NAMALWA (cell line): Measurements from ENCODE around the gene RIT2.

Source experiments
- DNase-seq: peaks from one replicate; pipeline ENCODE4 v3.0.0-alpha.2; 2015; ENCODE audit warnings: low spot score

Gene RIT2

DNA sequence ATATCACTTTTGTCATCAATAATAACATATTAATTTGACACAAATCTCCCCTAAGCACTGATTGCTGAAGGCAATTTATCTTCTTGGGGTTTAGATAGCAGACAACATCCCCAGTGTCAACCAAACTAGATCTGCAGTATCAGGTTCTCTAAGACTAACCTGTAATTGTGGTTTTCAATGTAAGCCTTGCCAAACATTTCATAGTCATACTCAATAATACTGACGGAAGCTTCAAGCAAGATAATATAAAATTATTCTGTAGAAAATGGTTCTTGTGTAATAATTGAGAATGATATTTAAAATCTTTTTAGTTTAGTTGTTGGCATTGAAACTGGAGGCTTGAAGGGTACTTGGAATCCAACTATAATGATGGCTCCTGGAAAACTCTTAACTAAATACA lies 186.3 kb downstream of the RIT2 start:
- no peak for DNase-seq

DNA sequence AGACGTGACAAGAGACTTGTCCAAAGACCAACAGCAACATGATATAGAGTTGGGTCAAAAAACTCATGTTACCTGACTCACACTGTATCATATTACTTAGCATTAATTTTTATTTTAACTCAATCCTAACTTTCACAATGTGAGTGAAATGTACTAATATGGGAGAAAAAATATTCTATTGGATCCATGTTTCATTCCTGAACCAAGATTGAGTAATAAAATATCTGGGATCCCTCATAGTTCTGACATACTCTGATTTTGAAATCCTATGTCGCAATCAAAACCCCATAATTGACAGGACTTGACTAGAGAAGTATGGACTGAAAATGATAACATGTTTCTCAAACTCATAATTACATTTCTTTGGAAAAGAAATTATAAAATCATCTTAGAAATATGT lies 190.4 kb downstream of the RIT2 start:
- DNase-seq, result no peak

DNA sequence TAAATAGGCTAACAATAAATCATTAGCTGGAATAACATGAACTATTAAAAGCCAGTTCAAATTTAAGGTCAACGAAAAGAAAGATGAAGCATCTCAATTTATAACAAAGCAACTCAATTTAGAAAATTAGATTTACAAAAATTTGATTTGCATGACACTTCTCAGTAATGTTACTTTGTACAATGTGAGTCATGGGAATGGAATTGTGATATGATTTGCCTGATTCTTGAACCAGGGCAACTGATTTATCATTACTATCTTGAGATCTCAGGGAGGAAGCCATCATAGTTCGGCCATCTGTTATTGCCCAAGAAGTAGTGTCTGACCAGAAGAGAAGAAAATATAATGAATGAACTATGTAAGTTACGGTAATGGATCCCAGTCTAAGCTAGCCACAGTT lies 193.1 kb downstream of the RIT2 start:
- DNase-seq, result no peak

DNA sequence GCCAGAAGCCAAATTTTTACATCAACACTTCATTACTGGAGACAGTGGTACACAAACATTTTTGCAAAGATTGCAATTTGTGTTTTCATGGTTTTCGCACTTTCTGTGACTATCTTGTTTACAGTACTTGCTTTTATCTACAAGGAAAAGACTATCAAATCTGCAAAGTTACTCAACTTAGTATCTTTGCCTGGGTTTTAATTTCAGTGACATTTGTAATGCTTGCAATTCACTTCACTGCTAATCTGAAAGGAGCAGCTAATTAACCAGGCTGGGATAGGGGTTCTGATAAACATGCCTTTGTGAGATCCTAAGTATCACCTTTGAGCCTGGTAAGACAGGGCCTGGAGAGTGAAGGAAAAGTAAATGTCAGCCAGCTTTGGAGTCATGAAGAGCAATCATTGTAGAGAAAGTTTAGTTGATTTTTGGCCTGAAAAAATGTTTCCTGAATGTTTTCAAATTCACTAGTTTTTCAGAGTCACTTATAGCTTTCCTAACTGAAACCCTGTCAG lies 194.2 kb downstream of the RIT2 start:
- no peak for DNase-seq

DNA sequence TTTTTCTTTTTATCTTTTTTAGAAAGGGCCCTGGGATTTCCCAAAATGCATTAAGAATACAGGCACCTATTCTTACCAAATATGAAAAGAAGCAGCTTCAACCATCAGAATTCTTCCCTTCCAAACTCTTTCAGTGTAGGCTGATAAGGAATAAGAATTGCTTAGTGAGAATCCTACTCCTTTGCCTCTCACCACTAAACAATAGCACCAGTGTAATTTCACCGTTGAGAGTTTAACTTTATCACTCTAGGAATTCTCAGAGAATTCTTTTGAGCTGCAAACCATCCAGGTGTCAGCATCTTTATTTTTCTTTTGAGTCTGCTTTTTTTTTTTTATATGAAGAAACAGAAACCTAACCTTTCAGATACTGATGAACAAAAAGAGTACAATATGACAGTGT lies 194.9 kb downstream of the RIT2 start:
- DNase-seq, result no peak

GRCh38 chr18:42915299-42915698 lies 200.2 kb downstream of the RIT2 start:
- DNase-seq, result no peak

- DNase-seq, result no peak
Observed at GRCh38 chr18:42914476-42914875, 201.0 kb downstream of the RIT2 start.

- no peak for DNase-seq
Observed at GRCh38 chr18:42909095-42909494, 206.4 kb downstream of the RIT2 start.

- DNase-seq, result no peak
Observed at GRCh38 chr18:42906761-42907160, 208.7 kb downstream of the RIT2 start.

- no peak for DNase-seq
Observed at GRCh38 chr18:42901161-42901560, 214.3 kb downstream of the RIT2 start.

DNA sequence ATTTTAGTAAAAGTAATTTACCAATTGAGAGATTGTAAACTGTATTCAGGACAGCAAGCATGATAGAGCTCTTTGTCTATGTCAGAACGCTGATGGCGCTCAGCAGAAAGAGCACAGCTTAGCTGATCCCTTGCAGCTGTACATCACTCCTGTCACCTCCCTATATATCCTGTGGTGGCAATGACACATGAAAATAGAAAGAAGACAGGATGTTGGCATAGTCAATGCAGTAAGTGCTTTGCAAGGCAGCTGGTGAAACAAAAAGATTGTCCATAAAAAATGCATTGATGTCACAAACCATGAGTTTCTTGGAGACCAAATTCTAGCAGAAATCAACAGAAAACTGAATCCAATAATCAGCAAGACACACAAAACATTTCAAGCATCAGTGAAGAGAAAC lies 221.5 kb downstream of the RIT2 start:
- DNase-seq, result no peak

DNA sequence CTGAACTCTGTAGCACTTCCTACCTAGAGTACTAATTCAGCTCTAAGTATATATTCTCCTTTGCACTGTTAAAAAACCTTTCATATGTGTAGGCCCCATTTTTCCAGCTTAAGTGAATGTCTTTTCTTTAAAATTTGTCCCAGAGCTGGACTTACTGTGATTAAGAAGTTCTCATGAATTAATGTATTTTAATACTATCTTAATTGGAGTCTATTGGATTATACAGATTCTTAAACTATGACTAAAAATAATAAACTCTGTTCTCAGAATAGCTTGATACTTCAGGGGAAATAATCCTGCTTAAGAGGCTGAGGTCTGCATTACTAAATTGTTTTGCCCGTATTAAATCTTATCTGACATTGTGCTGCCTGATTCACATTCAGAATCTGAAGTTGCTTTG lies 223.3 kb downstream of the RIT2 start:
- no peak for DNase-seq

- DNase-seq, result no peak
Observed at GRCh38 chr18:42891705-42892104, 223.8 kb downstream of the RIT2 start.

DNA sequence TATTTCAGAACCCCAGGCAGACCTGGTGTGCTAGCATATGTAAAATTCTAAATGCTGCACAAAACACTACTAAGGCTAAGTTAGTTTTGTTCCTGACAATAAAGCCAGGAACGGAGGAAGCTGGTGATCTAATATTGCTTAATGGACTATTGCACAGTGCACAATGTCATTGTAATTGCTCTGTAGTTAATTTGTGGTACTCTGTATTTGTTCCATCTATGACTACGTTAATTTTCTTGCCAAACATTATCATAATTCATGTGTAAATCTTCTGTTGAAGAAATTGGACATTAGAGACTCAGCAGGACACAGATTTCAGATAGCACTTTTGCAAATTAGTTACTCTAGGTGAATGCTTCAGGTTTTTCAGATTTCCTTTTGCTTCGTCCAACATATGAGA lies 232.3 kb downstream of the RIT2 start:
- DNase-seq, result no peak

DNA sequence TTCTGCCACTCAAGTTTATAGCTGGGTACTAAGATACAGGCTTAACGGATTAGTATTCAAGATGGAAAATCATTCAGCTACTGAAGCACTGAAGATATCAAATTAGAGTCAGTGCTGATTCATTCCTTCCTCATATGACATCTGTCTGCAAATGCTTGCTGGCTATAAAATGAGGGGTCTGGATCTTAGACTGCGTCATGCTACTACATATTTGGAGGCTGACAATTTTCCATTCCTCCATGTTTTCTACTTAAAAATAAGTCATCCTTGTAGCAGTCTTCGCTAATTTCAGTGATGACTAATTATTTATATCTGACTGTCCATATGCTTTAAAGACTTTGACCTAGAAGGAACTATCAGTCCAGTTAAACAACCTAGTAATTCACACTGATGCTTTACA lies 233.4 kb downstream of the RIT2 start:
- DNase-seq, result no peak

GRCh38 chr18:42872838-42873237 lies 242.6 kb downstream of the RIT2 start:
- DNase-seq, result no peak

DNA sequence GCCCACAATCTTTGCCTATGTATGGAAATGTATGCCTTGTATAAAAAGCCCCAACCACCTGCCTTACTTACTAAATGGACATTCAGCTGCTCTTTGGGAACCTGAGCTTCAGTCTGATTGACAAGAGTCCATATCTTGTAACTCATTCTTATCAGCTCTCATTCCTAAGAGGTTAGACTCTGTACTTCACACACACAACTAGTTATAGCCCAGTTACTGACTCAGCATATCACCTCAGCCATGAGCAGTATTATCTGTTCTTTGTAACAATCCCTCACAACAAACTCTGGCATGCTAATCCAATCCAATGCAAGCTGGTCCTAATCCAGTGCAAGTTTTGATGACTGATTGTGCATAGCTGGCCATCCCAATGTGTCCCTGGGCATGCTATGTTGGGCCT lies 250.6 kb downstream of the RIT2 start:
- no peak for DNase-seq

DNA sequence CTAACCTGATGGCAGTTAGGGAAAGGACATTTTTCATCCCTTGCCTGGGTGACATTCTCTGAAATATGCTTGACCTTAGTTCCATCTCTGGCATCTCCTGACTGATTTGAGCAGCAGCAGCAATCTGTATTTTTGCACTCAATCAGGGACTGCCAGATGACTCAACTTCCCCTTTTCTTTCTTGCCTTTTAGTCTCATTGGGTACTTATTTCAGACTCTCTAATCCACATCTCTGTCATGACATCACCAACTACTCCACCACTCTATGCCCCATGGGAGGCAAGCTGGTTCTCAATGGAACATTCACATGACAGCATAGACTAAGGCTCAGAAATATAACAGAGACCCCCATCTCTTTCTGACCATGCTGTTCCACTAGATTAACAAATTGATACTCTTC lies 254.2 kb downstream of the RIT2 start:
- DNase-seq, result peak; percentile 20

DNA sequence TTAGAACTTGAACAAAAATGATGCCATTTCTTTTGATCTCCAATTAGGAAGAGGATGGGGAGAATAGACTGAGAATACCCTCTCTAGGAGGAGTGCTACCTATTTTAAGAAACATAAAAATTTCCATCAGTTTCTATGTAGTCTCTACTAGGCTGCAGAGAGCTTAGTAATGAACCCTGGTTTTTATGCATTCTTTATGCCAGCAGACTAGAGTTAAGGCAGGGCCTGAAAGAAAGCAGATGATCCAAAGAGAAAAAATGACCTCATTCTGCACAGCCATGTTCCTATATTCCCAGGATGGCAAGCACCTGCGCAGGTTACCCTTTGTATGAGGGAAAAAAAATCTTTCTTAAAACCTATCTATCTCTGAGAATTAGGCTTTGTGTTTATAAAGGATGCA lies 254.9 kb downstream of the RIT2 start:
- DNase-seq, result no peak

DNA sequence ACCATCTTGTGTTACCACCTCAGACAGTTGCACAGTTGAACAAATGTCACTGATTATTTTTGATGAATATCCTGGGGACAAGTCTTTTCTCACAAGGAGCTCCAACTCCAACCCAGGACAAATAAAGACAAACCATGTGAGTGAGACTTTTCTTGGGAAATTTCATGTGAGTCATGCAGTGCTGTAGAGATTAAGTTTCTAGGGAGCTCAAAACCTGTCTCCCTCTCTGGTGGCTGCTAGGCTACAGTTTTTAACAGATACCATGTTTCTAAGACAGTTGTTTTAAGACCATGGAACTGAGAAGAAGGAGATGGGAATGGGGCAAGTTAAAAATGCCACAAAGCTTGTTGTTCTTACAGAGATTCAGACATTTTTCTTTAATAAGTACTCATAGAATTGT lies 255.5 kb downstream of the RIT2 start:
- no peak for DNase-seq

DNA sequence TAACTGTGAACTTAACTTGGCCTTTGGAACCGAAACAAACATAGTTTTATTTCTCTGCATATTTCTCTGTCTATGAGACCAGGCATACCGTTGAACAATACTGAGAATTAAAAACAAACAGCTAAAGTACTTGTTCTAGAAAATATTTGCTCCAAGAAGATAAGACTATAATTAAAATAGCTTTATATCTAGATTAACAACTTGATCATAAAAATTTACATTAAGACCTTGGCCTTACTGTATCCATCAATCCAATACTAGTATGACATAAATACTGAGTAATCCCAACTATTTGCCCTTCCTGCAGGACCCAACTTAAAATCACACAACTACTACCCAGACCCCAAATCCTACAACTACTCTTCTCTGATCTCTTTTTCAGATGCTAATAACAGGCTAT lies 260.9 kb downstream of the RIT2 start:
- no peak for DNase-seq

DNA sequence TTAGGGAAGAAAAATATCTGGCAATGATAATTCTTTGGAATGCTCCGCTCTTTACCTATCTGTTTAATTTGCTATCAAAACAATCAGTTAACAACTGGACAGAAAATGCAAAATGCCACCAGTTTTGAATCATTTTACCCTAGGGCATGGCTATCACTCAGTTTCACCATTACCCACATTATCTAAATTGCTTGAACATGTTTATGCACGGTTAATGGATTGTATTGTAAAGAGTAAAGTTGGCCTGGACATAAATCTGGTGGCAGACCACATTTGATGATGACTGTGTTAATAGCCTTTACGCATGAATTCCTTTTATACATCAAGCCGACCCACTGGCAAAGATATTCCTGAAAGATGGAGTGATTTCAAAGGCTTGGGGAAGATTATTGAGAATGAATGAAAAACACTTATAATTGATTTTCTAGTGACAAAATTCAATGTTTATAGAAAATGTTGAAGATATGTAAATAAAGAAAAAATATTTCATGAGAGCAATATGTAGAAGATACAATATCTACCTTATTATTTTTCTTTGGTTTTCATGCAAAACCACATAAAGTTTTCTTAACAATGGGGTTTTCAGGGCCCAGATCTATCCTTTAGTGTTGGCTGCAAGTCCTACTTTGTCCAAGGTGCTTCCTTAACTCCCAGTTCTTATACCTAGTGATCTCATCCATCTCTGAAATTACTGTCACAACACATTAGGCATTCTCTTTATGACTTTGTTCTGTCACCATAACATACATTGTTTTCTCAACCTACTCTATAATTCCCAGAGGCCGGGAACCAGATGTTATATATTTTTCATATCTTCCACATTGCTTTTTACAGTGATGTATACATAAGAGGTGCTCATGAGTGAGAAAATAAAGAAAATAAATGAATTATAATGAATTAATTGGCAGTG lies 265.1 kb downstream of the RIT2 start:
- no peak for DNase-seq

DNA sequence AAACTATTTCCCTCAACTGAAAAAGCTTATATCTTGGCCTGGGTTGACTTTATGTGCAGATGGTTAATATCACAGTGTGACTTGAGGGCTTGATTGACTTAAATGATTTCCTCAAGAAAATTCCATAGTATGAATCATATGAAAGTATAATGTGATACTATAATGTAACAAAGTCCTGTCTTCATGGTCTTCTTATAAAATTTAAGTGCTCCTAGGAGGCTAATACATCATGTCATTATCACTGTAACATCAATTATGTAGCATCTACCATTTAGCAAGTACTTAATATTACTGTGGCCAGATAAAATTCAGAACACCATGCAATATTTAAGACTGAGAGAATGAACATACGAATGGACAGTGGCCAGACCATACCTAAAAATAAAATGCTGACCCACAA lies 276.1 kb downstream of the RIT2 start:
- DNase-seq, result no peak

DNA sequence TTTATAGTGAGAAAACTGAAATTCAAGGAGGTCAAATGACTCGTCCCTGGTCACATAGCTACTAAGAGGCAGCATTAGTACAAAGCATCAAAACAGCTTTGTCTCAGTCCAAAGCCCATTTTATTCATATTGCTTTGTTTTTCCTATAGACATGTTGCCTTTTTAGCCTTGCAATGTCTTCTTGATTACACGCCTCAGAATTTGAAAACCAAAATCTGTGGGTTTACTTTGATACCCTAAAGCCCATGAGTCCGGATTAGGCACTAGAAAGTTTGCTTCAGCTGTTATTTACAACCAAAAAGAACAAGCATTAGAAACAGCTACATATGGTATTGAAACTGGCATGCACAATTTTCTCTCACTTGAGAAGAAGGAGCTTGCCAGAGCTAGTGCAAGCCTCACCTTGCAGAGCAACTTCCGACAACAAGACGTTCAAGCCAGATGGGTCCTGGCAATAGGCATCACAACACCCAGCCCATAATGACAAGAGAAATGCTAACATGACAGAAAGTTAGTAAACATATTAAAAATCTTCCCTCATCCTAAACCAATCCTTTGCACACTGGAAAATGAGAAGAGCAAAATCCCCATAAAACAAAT lies 276.8 kb downstream of the RIT2 start:
- no peak for DNase-seq
